ENCODE measurements around the gene GRIFIN.

Gene GRIFIN

GRCh38 chr7:2477447-2478398 is 1.5 kb upstream of the GRIFIN start:
- Histone ChIP-seq H3K4me1 (ENCODE audit: control insufficient read depth, insufficient read depth, low read length, poor library complexity, severe bottlenecking) (peaks cover 5% of the 10 kb centered on the region), H3K27ac (ENCODE audit: low read depth, low read length, severe bottlenecking) (no peak overlapping the region), H3K36me3 (ENCODE audit: control insufficient read depth, insufficient read depth, low read length) (no peaks in the 10 kb centered on the region), H3K9me3 (ENCODE audit: control insufficient read depth, low read length) (no peaks in the 10 kb centered on the region), H3K4me3 (ENCODE audit: extremely low read depth, insufficient read depth, low read length, poor library complexity, severe bottlenecking) (no peak overlapping the region)
- 42 to 46% methylated on average over 29 to 30 of the region's 34 CpGs for WGBS, 2 experiments (ENCODE audit: insufficient coverage in 2 of 2)

DNA sequence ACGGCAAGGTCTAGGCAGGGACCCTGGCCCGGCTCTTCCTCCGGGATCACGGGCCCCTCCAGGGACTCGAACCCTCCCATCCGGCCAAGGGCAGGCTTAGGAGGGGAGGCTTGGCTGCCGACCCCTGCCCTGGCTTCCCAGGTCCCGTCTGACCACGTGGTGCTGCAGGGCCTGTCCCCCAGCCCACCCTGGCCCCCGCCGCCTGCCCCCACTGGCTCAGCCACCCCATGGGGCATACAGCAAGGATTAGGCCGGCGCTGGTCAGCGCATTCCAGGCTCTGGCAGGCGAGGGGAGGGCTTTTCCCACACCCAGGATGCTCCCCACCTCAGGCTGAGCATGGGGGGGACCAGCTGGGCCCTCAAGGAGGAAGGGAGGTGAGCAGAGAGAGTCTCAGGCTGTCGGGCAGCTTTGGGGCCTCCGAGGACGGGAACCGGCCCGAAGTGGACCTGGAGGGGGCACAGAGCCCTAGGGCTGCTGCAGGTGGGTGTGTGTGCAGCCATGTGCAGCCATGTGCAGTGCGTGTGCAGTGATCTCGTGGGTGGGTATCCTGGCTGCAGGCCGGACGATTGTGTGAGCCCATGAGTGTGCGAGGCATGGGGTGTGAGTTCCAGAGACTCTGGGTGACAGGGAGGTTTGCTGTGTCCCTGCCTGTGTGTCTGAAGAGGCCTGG is 713 bp upstream of the GRIFIN start:
- WGBS, 2 experiments (ENCODE audit: insufficient coverage in 2 of 2) = 81 to 85% methylated on average over 20 to 24 of the region's 25 CpGs
- Histone ChIP-seq H3K4me3 (ENCODE audit: extremely low read depth, insufficient read depth, low read length, poor library complexity, severe bottlenecking) (no peak overlapping the region), H3K9me3 (ENCODE audit: control insufficient read depth, low read length) (no peaks in the 10 kb centered on the region), H3K27ac (ENCODE audit: low read depth, low read length, severe bottlenecking) (no peak overlapping the region), H3K36me3 (ENCODE audit: control insufficient read depth, insufficient read depth, low read length) (no peaks in the 10 kb centered on the region), H3K4me1 (ENCODE audit: control insufficient read depth, insufficient read depth, low read length, poor library complexity, severe bottlenecking) (peaks cover 5% of the 10 kb centered on the region)

DNA sequence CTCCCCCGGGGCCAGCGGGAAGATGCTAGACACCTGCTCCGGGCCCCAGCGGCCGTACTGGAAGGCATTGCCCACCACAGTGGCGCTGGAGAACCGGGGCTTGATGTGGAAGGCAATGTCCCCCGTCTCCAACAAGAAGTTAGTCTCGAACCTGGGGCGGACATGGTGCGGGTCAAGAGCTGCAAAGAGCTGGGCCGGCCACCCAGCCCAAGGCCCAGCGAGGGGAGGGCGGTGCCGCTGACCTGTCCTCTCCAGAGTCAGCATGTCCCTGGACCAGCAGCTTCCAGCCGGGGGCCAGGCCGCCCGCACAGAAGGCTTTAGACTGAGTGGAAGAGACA is 551 bp downstream of the GRIFIN start:
- Histone ChIP-seq H3K4me1 (ENCODE audit: control insufficient read depth, insufficient read depth, low read length, poor library complexity, severe bottlenecking) (peaks cover 15% of the 10 kb centered on the region), H3K36me3 (ENCODE audit: control insufficient read depth, insufficient read depth, low read length) (no peaks in the 10 kb centered on the region), H3K4me3 (ENCODE audit: extremely low read depth, insufficient read depth, low read length, poor library complexity, severe bottlenecking) (no peak overlapping the region), H3K27ac (ENCODE audit: low read depth, low read length, severe bottlenecking) (no peak overlapping the region), H3K9me3 (ENCODE audit: control insufficient read depth, low read length) (no peaks in the 10 kb centered on the region)
- WGBS, 2 experiments (ENCODE audit: insufficient coverage in 2 of 2) = 87 to 94% methylated on average over 12 to 13 of the region's 18 CpGs

GRCh38 chr7:2474813-2475677 is 1.2 kb downstream of the GRIFIN start:
- Histone ChIP-seq H3K36me3 (ENCODE audit: control insufficient read depth, insufficient read depth, low read length) (no peaks in the 10 kb centered on the region), H3K27ac (ENCODE audit: low read depth, low read length, severe bottlenecking) (no peak overlapping the region), H3K4me3 (ENCODE audit: extremely low read depth, insufficient read depth, low read length, poor library complexity, severe bottlenecking) (no peak overlapping the region), H3K4me1 (ENCODE audit: control insufficient read depth, insufficient read depth, low read length, poor library complexity, severe bottlenecking) (peaks cover 19% of the 10 kb centered on the region), H3K9me3 (ENCODE audit: control insufficient read depth, low read length) (no peaks in the 10 kb centered on the region)
- WGBS, 2 experiments (ENCODE audit: insufficient coverage in 2 of 2) = 91% methylated on average over 18 to 25 of the region's 28 CpGs

GRCh38 chr7:2474224-2474623 is 2.0 kb downstream of the GRIFIN start:
- Histone ChIP-seq H3K4me1 (ENCODE audit: control insufficient read depth, insufficient read depth, low read length, poor library complexity, severe bottlenecking) (peaks cover 22% of the 10 kb centered on the region), H3K9me3 (ENCODE audit: control insufficient read depth, low read length) (no peaks in the 10 kb centered on the region), H3K27ac (ENCODE audit: low read depth, low read length, severe bottlenecking) (no peak overlapping the region), H3K36me3 (ENCODE audit: control insufficient read depth, insufficient read depth, low read length) (no peaks in the 10 kb centered on the region), H3K4me3 (ENCODE audit: extremely low read depth, insufficient read depth, low read length, poor library complexity, severe bottlenecking) (no peak overlapping the region)
- WGBS, 2 experiments (ENCODE audit: insufficient coverage in 2 of 2) = 65% methylated on average over 11 to 14 of the region's 15 CpGs

- Histone ChIP-seq H3K27ac (ENCODE audit: low read depth, low read length, severe bottlenecking) (no peak overlapping the region), H3K4me1 (ENCODE audit: control insufficient read depth, insufficient read depth, low read length, poor library complexity, severe bottlenecking) (peaks cover 21% of the 10 kb centered on the region), H3K4me3 (ENCODE audit: extremely low read depth, insufficient read depth, low read length, poor library complexity, severe bottlenecking) (no peak overlapping the region), H3K9me3 (ENCODE audit: control insufficient read depth, low read length) (no peaks in the 10 kb centered on the region), H3K36me3 (ENCODE audit: control insufficient read depth, insufficient read depth, low read length) (no peaks in the 10 kb centered on the region)
- WGBS, 2 experiments (ENCODE audit: insufficient coverage in 2 of 2) = 95 to 97% methylated on average over 6 to 9 of the region's 12 CpGs
Measured at GRCh38 chr7:2473496-2474180, 2.6 kb downstream of the GRIFIN start.

DNA sequence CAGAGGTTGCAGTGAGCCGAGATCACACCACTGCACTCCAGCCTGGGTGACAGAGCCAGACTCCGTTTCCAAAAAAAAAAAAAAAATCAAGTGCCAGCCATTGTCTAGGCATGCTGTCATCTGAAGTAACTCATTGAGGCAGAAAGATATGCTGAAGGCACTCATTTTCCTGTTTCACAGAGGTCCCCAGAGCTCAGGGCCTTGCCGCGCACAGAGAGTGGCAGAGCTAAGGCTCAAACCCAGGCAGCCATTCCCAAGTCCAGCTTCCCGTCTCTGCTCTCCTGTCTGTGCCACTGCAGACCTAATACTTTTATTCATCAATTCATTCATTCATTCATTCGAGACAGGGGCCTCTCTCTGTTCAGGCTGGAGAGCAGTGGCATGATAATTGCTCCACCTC is 3.5 kb downstream of the GRIFIN start:
- 89 to 97% methylated on average over 5 to 6 of the region's 6 CpGs for WGBS, 2 experiments (ENCODE audit: insufficient coverage in 2 of 2)
- H3K27ac ChIP-seq (ENCODE audit: low read depth, low read length, severe bottlenecking) = no peak overlapping the region
- peaks cover 17% of the 10 kb centered on the region for H3K4me1 ChIP-seq (ENCODE audit: control insufficient read depth, insufficient read depth, low read length, poor library complexity, severe bottlenecking)
- no peaks in the 10 kb centered on the region for H3K36me3 ChIP-seq (ENCODE audit: control insufficient read depth, insufficient read depth, low read length)
- H3K9me3 ChIP-seq (ENCODE audit: control insufficient read depth, low read length) = no peaks in the 10 kb centered on the region
- H3K4me3 ChIP-seq (ENCODE audit: extremely low read depth, insufficient read depth, low read length, poor library complexity, severe bottlenecking) = no peak overlapping the region

DNA sequence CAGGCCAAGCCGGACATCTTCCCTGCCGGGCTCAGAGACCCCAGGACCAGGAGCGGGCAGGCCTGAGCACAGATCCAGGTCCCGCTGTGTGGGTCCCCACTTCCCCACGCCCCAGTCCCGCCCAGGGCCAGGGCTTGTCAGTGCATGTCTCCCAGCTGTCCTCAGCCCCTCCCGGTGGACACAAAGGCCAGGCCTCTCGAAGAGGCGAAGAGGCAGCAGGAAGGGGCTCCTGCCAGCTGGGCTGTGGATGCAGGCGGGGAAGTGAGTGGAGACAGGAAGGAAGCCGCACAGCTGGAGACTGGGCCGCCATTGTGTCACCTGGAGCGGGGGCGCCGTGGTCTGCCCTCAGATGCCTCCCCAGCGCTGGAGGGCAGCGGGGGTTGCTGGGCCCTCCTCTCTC is 4.8 kb downstream of the GRIFIN start:
- H3K4me1 ChIP-seq (ENCODE audit: control insufficient read depth, insufficient read depth, low read length, poor library complexity, severe bottlenecking) = peaks cover 17% of the 10 kb centered on the region
- 58 to 61% methylated on average over 12 to 13 of the region's 17 CpGs for WGBS, 2 experiments (ENCODE audit: insufficient coverage in 2 of 2)
- H3K27ac ChIP-seq (ENCODE audit: low read depth, low read length, severe bottlenecking) = peak overlapping the region; percentile 2
- no peaks in the 10 kb centered on the region for H3K9me3 ChIP-seq (ENCODE audit: control insufficient read depth, low read length)
- H3K36me3 ChIP-seq (ENCODE audit: control insufficient read depth, insufficient read depth, low read length) = no peaks in the 10 kb centered on the region
- H3K4me3 ChIP-seq (ENCODE audit: extremely low read depth, insufficient read depth, low read length, poor library complexity, severe bottlenecking) = no peak overlapping the region

GRCh38 chr7:2471022-2471329 is 5.2 kb downstream of the GRIFIN start:
- H3K9me3 ChIP-seq (ENCODE audit: control insufficient read depth, low read length) = no peaks in the 10 kb centered on the region
- no peak overlapping the region for H3K4me3 ChIP-seq (ENCODE audit: extremely low read depth, insufficient read depth, low read length, poor library complexity, severe bottlenecking)
- peaks cover 17% of the 10 kb centered on the region for H3K4me1 ChIP-seq (ENCODE audit: control insufficient read depth, insufficient read depth, low read length, poor library complexity, severe bottlenecking)
- WGBS, 2 experiments (ENCODE audit: insufficient coverage in 2 of 2) = 83 to 93% methylated on average over 2 to 3 of the region's 5 CpGs
- peak overlapping the region; percentile 2 for H3K27ac ChIP-seq (ENCODE audit: low read depth, low read length, severe bottlenecking)
- no peaks in the 10 kb centered on the region for H3K36me3 ChIP-seq (ENCODE audit: control insufficient read depth, insufficient read depth, low read length)

Data from mesodermal cell (in vitro differentiated cells).